ENCODE measurements around the gene COX7A2.
A peak's percentile ranks its signal among the peaks of the same experiment; 100 is the strongest.

The COX7A2 gene

GRCh38 chr6:75219263-75219662 lies 24.3 kb downstream of the COX7A2 start:
- ATAC-seq: no peak

DNA sequence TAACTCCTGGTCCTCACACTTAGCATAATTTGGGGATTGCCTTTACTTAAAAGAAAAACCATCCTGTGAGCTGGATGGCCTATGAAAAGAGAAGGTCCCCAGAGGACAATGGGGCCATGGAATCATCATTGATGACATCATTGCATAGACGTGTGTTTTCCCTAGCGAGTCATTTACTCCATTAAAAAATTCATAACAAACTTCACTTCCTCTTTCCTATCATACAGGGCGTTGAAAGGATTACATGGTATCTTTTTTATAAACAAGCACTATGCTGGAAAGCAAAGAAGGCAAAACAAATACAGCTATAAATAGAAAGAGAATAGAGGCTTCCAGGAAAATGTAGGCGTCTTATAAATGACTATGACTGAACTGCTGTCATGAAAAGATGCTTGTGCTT lies 26.4 kb downstream of the COX7A2 start:
- ATAC-seq: peak in 1 of 2 donors; percentile 21

GRCh38 chr6:75215291-75215690 lies 28.3 kb downstream of the COX7A2 start:
- ATAC-seq: no peak

DNA sequence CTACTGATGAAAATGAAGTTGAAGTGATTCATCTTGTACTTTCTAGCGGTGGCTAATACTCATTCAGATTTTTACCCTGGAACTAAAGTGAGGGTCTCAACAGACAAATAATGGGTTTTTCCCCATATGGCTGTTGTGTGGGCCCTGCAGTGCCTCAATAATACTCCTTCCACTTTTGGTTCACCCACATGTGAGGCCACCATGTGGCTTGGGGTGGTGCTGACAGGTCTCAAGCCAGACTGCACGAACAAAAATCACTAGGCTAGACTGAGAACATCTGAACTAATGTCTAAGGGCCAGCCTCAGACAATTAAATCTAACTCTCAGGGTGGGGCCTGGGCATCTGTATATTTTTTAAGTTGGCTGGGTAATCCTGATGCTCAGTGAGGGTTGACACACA lies 29.9 kb downstream of the COX7A2 start:
- no peak for ATAC-seq

- ATAC-seq: no peak
These were observed 30.5 kb downstream of the COX7A2 start for GRCh38 chr6:75213112-75213511.

GRCh38 chr6:75211920-75212590 lies 31.5 kb downstream of the COX7A2 start:
- no peak for ATAC-seq

- ATAC-seq: no peak
These were observed 32.5 kb downstream of the COX7A2 start for GRCh38 chr6:75210885-75211739.

GRCh38 chr6:75209184-75209723 lies 34.3 kb downstream of the COX7A2 start:
- no peak for ATAC-seq

DNA sequence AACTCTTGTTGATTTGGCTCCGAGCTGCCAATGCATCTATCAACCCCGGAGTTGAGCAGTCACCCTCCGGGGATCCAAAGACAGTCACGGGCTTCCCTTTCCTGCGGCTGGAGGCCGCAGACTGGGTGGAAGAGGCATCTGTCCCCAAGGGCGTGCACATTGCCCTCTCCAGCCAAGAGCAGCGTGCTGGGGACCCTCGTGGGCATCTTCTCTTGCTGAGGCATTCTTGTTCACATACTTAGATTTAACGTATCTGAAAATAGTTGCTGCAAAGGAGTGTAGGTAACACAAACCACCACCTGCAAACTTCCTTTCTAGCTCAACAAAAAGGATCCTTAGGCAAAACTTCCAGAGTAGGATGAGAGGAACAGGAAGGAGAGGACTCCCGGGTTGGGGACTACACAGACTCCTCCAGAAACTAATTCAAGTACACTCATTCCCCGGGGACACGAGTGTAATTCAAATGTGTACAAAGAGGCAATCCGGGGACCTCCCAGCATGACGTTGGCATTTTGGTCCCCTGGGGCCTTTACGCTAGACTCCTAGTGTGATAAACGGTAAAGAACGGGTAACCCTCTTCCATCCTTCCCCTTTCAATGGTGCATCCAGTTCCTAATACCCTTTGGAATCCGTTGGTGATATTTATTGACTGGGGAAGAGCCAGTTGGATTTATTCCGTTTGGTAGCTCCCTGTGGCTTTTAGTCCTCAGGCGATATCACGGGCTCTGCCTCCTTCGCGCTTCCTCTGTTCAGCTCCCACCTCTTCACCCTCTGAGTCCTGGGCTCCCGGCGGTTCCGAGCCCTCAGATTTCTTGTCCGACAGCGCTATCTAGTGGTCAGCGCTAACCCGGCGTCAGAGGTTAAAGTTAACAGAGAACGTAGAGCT lies 35.1 kb downstream of the COX7A2 start:
- ATAC-seq: peak; percentile 83 to 87

DNA sequence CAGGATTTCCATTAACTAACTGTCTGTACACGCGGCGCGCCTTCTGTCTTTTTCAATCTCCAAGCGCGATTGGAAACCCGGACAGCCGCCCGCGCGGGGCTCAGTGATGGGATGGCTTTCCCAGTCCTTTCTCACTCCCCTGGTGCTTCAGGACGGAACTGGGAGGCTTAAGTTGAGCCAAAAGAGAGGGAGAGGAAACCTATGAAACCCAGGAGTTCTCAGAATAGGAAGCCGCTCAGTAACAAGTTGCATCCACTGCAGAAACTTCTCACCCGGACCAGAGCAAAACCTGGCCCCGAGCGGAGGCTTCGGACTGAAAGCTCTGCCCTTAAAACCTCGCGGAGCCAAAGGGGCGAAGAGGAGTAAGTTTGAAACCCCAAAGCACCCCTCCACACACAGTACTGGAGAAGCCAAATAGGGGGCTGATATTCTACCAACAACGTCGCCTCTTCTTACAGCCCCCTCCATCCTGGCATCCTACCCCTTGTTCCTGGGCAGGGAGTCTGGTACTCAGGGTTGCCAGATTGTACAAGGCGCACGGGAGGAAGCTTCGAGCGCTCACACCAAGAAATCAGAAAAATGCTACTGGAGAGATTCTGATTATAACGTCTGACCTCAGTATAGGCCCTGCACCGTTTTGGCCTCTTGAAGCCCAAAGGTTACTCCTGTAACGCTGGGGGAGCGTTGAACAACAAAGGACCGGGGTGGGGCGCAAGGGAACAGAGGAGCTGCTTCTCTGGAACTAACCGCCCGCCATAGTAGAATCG lies 36.8 kb downstream of the COX7A2 start:
- no peak for ATAC-seq

DNA sequence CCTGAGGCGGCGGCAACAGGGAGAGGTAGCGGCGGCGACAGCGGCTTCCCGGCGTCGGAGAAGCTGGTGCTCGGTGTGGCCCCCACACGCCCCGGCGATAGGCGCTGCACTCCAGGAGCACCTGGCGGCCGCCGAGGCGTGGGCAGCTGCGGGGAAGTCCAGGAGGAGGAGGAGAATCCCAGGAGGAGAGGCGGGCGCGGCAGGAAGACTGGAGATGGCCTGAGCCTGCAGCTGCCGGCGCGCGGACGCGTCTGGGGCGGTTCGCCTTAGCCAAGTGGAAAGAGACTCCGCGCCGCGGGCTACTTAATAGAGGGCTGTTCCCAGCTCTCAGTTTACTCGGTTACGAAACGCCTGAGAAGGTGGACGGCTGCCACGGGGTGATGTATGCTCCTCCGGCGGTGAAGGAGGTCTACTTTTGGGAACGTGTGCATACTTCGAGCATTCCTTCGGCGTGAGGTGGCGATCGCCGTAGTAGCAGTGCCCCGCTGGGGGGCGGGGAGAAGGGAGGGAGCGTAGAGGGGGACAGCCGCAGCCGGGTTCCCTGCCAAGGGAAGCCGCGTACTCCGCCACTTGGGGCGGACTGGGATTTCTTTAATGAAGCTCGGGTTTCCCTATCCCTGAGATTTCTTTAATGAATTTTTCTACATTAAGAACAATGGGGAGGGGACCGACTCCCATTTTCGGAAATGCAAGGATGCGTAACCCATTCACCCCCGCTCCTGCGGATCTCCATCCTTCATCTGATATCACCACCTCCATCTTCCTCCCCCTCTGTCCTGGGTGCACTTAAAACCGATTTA lies 37.6 kb downstream of the COX7A2 start, which contains the start of gene COL12A1:
TSS of gene COL12A1 (minus strand) at position 278 of the 800 bp plus-strand sequence. CDS start 3,261 bp downstream, outside the sequence.
- no peak for ATAC-seq

DNA sequence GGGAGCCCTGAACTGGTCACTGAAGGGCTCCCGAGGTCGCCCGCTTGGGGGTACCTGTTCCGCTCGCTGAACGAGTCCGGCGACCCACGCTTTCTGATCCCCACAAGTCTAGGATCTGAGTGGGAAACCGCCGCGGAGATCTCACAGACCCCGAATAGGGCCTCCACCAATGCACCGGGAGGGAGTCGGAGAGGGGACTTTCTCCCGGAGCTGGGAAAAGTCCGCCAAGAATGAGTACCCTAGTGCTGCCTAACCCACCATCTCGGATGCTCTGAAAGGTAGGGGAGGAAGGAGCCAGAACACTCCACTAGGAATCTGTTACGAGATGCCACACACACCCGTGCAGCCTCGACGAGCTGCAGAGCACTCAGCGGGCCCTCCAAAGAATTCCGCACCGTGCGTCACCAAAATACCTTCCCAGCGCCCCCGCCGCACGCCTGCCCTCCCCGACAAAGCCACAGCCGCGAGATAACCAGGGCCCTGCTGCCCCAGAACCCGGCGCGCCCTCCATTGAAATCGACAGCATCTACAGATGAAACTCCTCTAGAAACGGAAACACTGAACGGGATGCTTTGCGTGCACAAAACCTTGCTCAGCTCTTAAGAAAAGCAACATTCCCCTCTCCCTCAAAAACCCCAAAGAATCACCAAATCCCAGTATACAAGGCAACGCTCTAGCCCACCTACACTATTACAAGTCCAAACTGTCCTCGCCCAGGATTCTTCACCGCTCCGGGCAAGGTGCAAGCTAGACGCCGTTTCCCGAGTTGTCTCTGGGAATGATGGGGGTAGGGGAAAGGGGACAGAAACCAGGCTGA lies 38.4 kb downstream of the COX7A2 start:
- no peak for ATAC-seq

DNA sequence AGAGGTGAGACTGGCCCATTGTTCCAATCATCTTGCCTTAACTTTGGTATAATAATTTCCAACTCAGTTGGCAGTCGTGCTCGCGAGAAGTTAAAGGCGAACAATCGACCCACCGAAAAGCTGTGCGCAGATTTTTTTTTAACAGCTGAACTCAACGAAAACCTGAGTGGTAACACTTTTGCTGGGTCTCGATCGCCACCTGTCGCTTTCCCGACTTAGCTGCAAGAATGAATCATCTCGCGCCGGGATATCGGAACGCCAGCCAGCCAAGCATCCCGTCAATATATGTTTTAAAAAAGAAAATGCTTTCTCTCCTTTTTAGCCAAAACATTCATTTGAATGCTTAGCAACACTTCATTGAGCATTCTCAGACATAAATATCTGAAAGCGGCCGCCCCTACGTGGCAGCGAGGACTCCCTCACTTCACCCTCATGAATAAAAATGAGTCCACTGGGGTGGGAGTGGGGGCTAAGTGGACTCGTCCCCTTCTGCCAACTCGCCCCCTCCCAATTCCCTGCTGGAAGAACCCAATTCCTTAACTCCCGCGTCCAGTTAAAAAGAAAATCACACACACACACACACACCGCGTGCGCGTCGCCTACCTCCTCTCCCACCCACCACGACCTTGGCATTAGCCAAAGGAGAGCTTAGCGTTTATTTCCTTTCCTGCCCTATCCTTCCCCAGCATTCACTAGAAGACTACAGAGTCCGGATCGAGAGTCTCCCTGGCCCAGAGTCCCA lies 39.2 kb downstream of the COX7A2 start:
- no peak for ATAC-seq

- no peak for ATAC-seq
These were observed 39.9 kb downstream of the COX7A2 start for GRCh38 chr6:75203721-75204120.

- ATAC-seq: no peak
These were observed 40.9 kb downstream of the COX7A2 start for GRCh38 chr6:75202676-75203131.

DNA sequence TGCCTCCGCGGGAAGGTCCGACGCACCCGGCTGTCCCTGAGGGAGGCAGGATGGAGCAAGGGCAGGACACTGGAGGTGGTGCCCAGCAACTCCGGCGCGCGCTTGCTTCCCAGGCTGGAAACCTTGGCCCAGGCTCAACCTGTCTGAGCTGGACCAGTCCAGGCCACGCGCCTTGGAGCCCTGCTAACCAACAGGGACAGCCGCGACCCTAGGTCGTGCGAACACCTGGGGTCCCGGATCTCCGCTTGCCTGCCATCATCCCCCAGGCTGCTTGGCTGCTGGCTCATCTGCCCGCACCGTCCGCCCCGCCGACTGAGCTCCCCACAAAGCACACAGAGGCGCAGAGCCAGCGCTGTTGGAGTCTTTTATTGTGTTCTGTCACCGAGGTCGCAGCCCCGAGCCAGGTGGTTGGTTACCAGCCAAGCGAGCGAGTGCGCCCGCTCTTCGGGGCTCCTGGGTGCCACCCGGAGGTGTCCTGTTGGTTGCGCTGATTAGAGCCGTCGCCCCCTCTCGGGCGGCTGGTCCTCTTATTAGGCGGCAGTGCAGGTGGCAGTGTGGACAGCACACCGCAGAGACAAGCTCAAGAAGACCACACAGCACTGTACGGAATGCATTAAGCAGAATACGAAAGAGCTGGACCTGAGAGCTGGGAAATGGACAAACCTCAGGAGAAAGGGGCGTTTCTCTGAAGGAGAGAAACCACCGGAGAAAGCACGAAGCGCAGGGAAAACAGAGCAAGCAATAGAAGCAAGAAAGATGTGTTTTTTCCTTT lies 41.5 kb downstream of the COX7A2 start:
- ATAC-seq: peak in 1 of 2 donors; percentile 16

GRCh38 chr6:75201021-75201420 lies 42.6 kb downstream of the COX7A2 start:
- ATAC-seq: no peak

- no peak for ATAC-seq
These were observed 43.7 kb downstream of the COX7A2 start for GRCh38 chr6:75199889-75200288.
